Muscle layer of colon (tissue), 2 donors: Measurements from ENCODE around the gene CHD1.

ENCODE experiments used
- H3K27ac ChIP-seq: one replicate; pipeline ENCODE4 v1.7.0; 2013; ENCODE audit warnings: low read depth, mild to moderate bottlenecking, low read length, moderate library complexity
- H3K27me3 ChIP-seq, 2 donors: one replicate each; pipeline ENCODE4 v1.7.0; 2013; ENCODE audit warnings: low read length in 2 of 2, mild to moderate bottlenecking in 2 of 2; ENCODE audit not compliant: insufficient read depth in 2 of 2, control insufficient read depth in 1 of 2
- H3K36me3 ChIP-seq: one replicate; pipeline ENCODE4 v1.7.0; 2013; ENCODE audit warnings: mild to moderate bottlenecking, low read length; ENCODE audit not compliant: insufficient read depth
- H3K4me1 ChIP-seq: one replicate; pipeline ENCODE4 v1.7.0; 2013; ENCODE audit warnings: mild to moderate bottlenecking, low read length; ENCODE audit not compliant: insufficient read depth
- H3K4me3 ChIP-seq, 2 donors: one replicate each; pipeline ENCODE4 v1.7.0; 2013; ENCODE audit warnings: low read length in 2 of 2, low read depth in 1 of 2, mild to moderate bottlenecking in 1 of 2, moderate library complexity in 1 of 2
- H3K9ac ChIP-seq: one replicate; pipeline ENCODE4 v1.7.0; 2013; ENCODE audit warnings: low read length
- H3K9me3 ChIP-seq: one replicate; pipeline ENCODE4 v1.7.0; 2013; ENCODE audit warnings: mild to moderate bottlenecking, low read length
- donor health status: abdominal sarcoma.
- donor health status: Adenocarcinoma of cecum.

CHD1 gene

GRCh38 chr5:98913911-98914310 is 14.9 kb downstream of the CHD1 start:
- Histone ChIP-seq H3K27me3 (no peaks in the 10 kb centered on the region), H3K4me3 (no peak overlapping the region), H3K36me3 (no peaks in the 10 kb centered on the region), H3K9ac (no peak overlapping the region), H3K4me1 (peaks cover 21% of the 10 kb centered on the region), H3K9me3 (no peaks in the 10 kb centered on the region), H3K27ac (no peak overlapping the region)

GRCh38 chr5:98911280-98912040 is 17.3 kb downstream of the CHD1 start:
- no peaks in the 10 kb centered on the region for H3K9me3 ChIP-seq
- no peaks in the 10 kb centered on the region for H3K36me3 ChIP-seq
- no peaks in the 10 kb centered on the region for H3K27me3 ChIP-seq
- H3K9ac ChIP-seq = no peak overlapping the region
- H3K27ac ChIP-seq = no peak overlapping the region
- H3K4me3 ChIP-seq = no peak overlapping the region
- peaks cover 21% of the 10 kb centered on the region for H3K4me1 ChIP-seq

GRCh38 chr5:98909363-98909762 is 19.4 kb downstream of the CHD1 start:
- H3K9me3 ChIP-seq = no peaks in the 10 kb centered on the region
- H3K36me3 ChIP-seq = no peaks in the 10 kb centered on the region
- H3K27me3 ChIP-seq = no peaks in the 10 kb centered on the region
- H3K4me1 ChIP-seq = peaks cover 11% of the 10 kb centered on the region
- H3K27ac ChIP-seq = no peak overlapping the region
- H3K9ac ChIP-seq = no peak overlapping the region
- H3K4me3 ChIP-seq = no peak overlapping the region

- H3K27ac ChIP-seq = no peak overlapping the region
- H3K36me3 ChIP-seq = no peaks in the 10 kb centered on the region
- no peak overlapping the region for H3K9ac ChIP-seq
- H3K9me3 ChIP-seq = no peaks in the 10 kb centered on the region
- H3K4me1 ChIP-seq = peaks cover 6% of the 10 kb centered on the region
- H3K4me3 ChIP-seq = no peak overlapping the region
- no peaks in the 10 kb centered on the region for H3K27me3 ChIP-seq
Measured at GRCh38 chr5:98907951-98908350, 20.9 kb downstream of the CHD1 start.

GRCh38 chr5:98906756-98907355 is 22.0 kb downstream of the CHD1 start:
- Histone ChIP-seq H3K9me3 (no peaks in the 10 kb centered on the region), H3K27ac (no peak overlapping the region), H3K27me3 (no peaks in the 10 kb centered on the region), H3K9ac (no peak overlapping the region), H3K36me3 (peaks cover 6% of the 10 kb centered on the region), H3K4me3 (no peak overlapping the region), H3K4me1 (peaks cover 6% of the 10 kb centered on the region)

- H3K27ac ChIP-seq = no peak overlapping the region
- peaks cover under 1% of the 10 kb centered on the region for H3K4me1 ChIP-seq
- no peak overlapping the region for H3K4me3 ChIP-seq
- H3K9ac ChIP-seq = no peak overlapping the region
- H3K9me3 ChIP-seq = no peaks in the 10 kb centered on the region
- H3K27me3 ChIP-seq = no peaks in the 10 kb centered on the region
- peaks cover 9% of the 10 kb centered on the region for H3K36me3 ChIP-seq
Measured at GRCh38 chr5:98905857-98906688, 22.7 kb downstream of the CHD1 start.

GRCh38 chr5:98904780-98905179 is 24.0 kb downstream of the CHD1 start:
- H3K9me3 ChIP-seq = no peaks in the 10 kb centered on the region
- H3K9ac ChIP-seq = no peak overlapping the region
- H3K36me3 ChIP-seq = peaks cover 22% of the 10 kb centered on the region
- no peak overlapping the region for H3K27ac ChIP-seq
- H3K4me1 ChIP-seq = no peaks in the 10 kb centered on the region
- no peak overlapping the region for H3K4me3 ChIP-seq
- H3K27me3 ChIP-seq = no peaks in the 10 kb centered on the region

GRCh38 chr5:98902733-98903132 is 26.1 kb downstream of the CHD1 start:
- no peak overlapping the region for H3K9ac ChIP-seq
- H3K4me3 ChIP-seq = no peak overlapping the region
- H3K36me3 ChIP-seq = peaks cover 35% of the 10 kb centered on the region
- no peaks in the 10 kb centered on the region for H3K27me3 ChIP-seq
- H3K27ac ChIP-seq = no peak overlapping the region
- H3K9me3 ChIP-seq = no peaks in the 10 kb centered on the region
- no peaks in the 10 kb centered on the region for H3K4me1 ChIP-seq

- Histone ChIP-seq H3K9me3 (no peaks in the 10 kb centered on the region), H3K9ac (no peak overlapping the region), H3K4me3 (no peak overlapping the region), H3K27ac (no peak overlapping the region), H3K27me3 (no peaks in the 10 kb centered on the region), H3K36me3 (peaks cover 51% of the 10 kb centered on the region), H3K4me1 (no peaks in the 10 kb centered on the region)
Measured at GRCh38 chr5:98899456-98899855, 29.4 kb downstream of the CHD1 start.

GRCh38 chr5:98898743-98899142 is 30.1 kb downstream of the CHD1 start:
- Histone ChIP-seq H3K36me3 (peaks cover 57% of the 10 kb centered on the region), H3K9me3 (no peaks in the 10 kb centered on the region), H3K27me3 (no peaks in the 10 kb centered on the region), H3K27ac (no peak overlapping the region), H3K4me1 (no peaks in the 10 kb centered on the region), H3K9ac (no peak overlapping the region), H3K4me3 (no peak overlapping the region)

GRCh38 chr5:98891591-98891990 is 37.2 kb downstream of the CHD1 start:
- no peak overlapping the region for H3K27ac ChIP-seq
- no peaks in the 10 kb centered on the region for H3K27me3 ChIP-seq
- H3K36me3 ChIP-seq = peaks cover 56% of the 10 kb centered on the region
- H3K9me3 ChIP-seq = no peaks in the 10 kb centered on the region
- no peaks in the 10 kb centered on the region for H3K4me1 ChIP-seq
- H3K4me3 ChIP-seq = no peak overlapping the region
- H3K9ac ChIP-seq = no peak overlapping the region
